K562 (cell line): ENCODE measurements around the gene MAST4.

Source experiments
- POLR2A ChIP-seq: fragments of 450-650 bp; conservative IDR thresholded peaks from 2 replicates; pipeline ENCODE4 v1.6.1; 2016
- SP2 ChIP-seq: IDR thresholded peaks from 2 replicates; pipeline ENCODE4 v1.6.1; 2011; ENCODE audit warnings: mild to moderate bottlenecking, low read depth, low read length, moderate library complexity; ENCODE audit not compliant: poor library complexity, severe bottlenecking; ENCODE audit errors: extremely low read depth
- TF ChIP-seq, protein P1 (sequence below), 3 experiments: IDR thresholded peaks in 2 of 3; conservative IDR thresholded peaks in 1 of 3; 2 replicates each; pipeline ENCODE4 v1.5.1; 2011 to 2012; ENCODE audit warnings: low read length in 3 of 3, mild to moderate bottlenecking in 3 of 3, control low read depth in 2 of 3, improper control_type of control experiment in 1 of 3, inconsistent platforms in 1 of 3, low read depth in 1 of 3, mixed read lengths in 1 of 3, moderate library complexity in 1 of 3; ENCODE audit not compliant: insufficient read depth in 2 of 3

GRCh38 chr5:67050635-67051034, 454.4 kb downstream of the MAST4 start:
- TF ChIP-seq SP2 (no peak), POLR2A (no peak)
- TF ChIP-seq, protein P1, sequence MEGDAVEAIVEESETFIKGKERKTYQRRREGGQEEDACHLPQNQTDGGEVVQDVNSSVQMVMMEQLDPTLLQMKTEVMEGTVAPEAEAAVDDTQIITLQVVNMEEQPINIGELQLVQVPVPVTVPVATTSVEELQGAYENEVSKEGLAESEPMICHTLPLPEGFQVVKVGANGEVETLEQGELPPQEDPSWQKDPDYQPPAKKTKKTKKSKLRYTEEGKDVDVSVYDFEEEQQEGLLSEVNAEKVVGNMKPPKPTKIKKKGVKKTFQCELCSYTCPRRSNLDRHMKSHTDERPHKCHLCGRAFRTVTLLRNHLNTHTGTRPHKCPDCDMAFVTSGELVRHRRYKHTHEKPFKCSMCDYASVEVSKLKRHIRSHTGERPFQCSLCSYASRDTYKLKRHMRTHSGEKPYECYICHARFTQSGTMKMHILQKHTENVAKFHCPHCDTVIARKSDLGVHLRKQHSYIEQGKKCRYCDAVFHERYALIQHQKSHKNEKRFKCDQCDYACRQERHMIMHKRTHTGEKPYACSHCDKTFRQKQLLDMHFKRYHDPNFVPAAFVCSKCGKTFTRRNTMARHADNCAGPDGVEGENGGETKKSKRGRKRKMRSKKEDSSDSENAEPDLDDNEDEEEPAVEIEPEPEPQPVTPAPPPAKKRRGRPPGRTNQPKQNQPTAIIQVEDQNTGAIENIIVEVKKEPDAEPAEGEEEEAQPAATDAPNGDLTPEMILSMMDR (IDR thresholded peaks at IDR 0.05 in 2 of 3, conservative IDR thresholded peaks at IDR 0.05 in 1 of 3; ENCODE audit: insufficient read depth in 2 of 3, low read depth in 1 of 3, low read length in 3 of 3): no peak
